H9 (cell line): ENCODE results near the gene OGG1. TPM values are rescaled to one million over a fixed set of nuclear protein-coding genes. Genes with fewer than 3 reads are reported as not detected.

Experiments used
- DNase-seq: peaks from one replicate; pipeline ENCODE4 v3.0.0-alpha.2; 2017
- H2AFZ ChIP-seq: one replicate; pipeline ENCODE4 v1.6.1; 2013; ENCODE audit warnings: mild to moderate bottlenecking, low read length, control low read depth, moderate library complexity
- H2AK5ac ChIP-seq: 2 replicates; pipeline ENCODE4 v1.6.1; 2013; ENCODE audit warnings: low read length, control low read depth, mixed read lengths; ENCODE audit not compliant: insufficient read length
- H2BK120ac ChIP-seq: one replicate; pipeline ENCODE4 v1.6.1; 2013; ENCODE audit warnings: low read depth, mild to moderate bottlenecking, low read length, control low read depth, inconsistent platforms; ENCODE audit not compliant: poor library complexity, severe bottlenecking
- H2BK12ac ChIP-seq: 2 replicates; pipeline ENCODE4 v1.6.1; 2013; ENCODE audit warnings: low read length, control low read depth, mixed read lengths, low read depth; ENCODE audit not compliant: insufficient read length
- H2BK15ac ChIP-seq: 2 replicates; pipeline ENCODE4 v1.6.1; 2013; ENCODE audit warnings: low read depth, low read length, control low read depth
- H2BK20ac ChIP-seq: one replicate; pipeline ENCODE4 v1.6.1; 2013; ENCODE audit warnings: low read depth, mild to moderate bottlenecking, low read length, control low read depth, inconsistent platforms; ENCODE audit not compliant: poor library complexity, severe bottlenecking
- H2BK5ac ChIP-seq: 2 replicates; pipeline ENCODE4 v1.6.1; 2013; ENCODE audit warnings: low read length, control low read depth, mixed read lengths; ENCODE audit not compliant: insufficient read length
- H3K14ac ChIP-seq: 2 replicates; pipeline ENCODE4 v1.6.1; 2013; ENCODE audit warnings: low read length, control low read depth; ENCODE audit not compliant: insufficient read depth
- H3K18ac ChIP-seq: 2 replicates; pipeline ENCODE4 v1.6.1; 2013; ENCODE audit warnings: low read depth, mild to moderate bottlenecking, mixed read lengths, low read length, control low read depth; ENCODE audit not compliant: insufficient read length
- H3K23ac ChIP-seq: 2 replicates; pipeline ENCODE4 v1.6.1; 2013; ENCODE audit warnings: low read length, control low read depth, mixed read lengths, low read depth; ENCODE audit not compliant: insufficient read length
- H3K23me2 ChIP-seq: 2 replicates; pipeline ENCODE4 v1.6.1; 2013; ENCODE audit warnings: low read depth, mild to moderate bottlenecking, mixed read lengths, low read length, control low read depth; ENCODE audit not compliant: insufficient read length, poor library complexity, severe bottlenecking
- H3K27ac ChIP-seq: 2 replicates; pipeline ENCODE4 v1.5.1; 2013; ENCODE audit warnings: low read length, control low read depth, mixed read lengths, low read depth; ENCODE audit not compliant: insufficient read length
- H3K27me3 ChIP-seq: 2 replicates; pipeline ENCODE4 v1.6.1; 2013; ENCODE audit warnings: low read length, control low read depth, inconsistent platforms; ENCODE audit not compliant: insufficient read depth
- H3K4ac ChIP-seq: 2 replicates; pipeline ENCODE4 v1.6.1; 2013; ENCODE audit warnings: low read depth, mild to moderate bottlenecking, control low read depth, inconsistent platforms, low read length, moderate library complexity
- H3K4me1 ChIP-seq: 2 replicates; pipeline ENCODE4 v1.6.1; 2013; ENCODE audit warnings: low read length, control low read depth, inconsistent platforms; ENCODE audit not compliant: insufficient read depth
- H3K4me2 ChIP-seq: 2 replicates; pipeline ENCODE4 v1.6.1; 2013; ENCODE audit warnings: low read length, control low read depth, mixed read lengths; ENCODE audit not compliant: insufficient read length, insufficient read depth
- H3K56ac ChIP-seq: 2 replicates; pipeline ENCODE4 v1.6.1; 2013; ENCODE audit warnings: low read depth, mild to moderate bottlenecking, mixed read lengths, low read length, control low read depth; ENCODE audit not compliant: insufficient read length
- H3K79me1 ChIP-seq: 2 replicates; pipeline ENCODE4 v1.6.1; 2013; ENCODE audit warnings: low read depth, mild to moderate bottlenecking, moderate library complexity, low read length, control low read depth, inconsistent platforms; ENCODE audit not compliant: insufficient read depth, poor library complexity, severe bottlenecking
- H3K79me2 ChIP-seq: 2 replicates; pipeline ENCODE4 v1.6.1; 2013; ENCODE audit warnings: low read length, control low read depth, inconsistent platforms; ENCODE audit not compliant: insufficient read depth
- H3K9ac ChIP-seq: 2 replicates; pipeline ENCODE4 v1.6.1; 2013; ENCODE audit warnings: low read length, control low read depth, mixed read lengths; ENCODE audit not compliant: insufficient read length; ENCODE audit errors: extremely low read depth
- H3K9me3 ChIP-seq: one replicate; pipeline ENCODE4 v1.6.1; 2013; ENCODE audit warnings: low read depth, low read length, inconsistent platforms; ENCODE audit not compliant: control insufficient read depth
- H3T11ph ChIP-seq: one replicate; pipeline ENCODE4 v1.6.1; 2013; ENCODE audit warnings: mild to moderate bottlenecking, low read length, control low read depth, inconsistent platforms
- H4K20me1 ChIP-seq: one replicate; pipeline ENCODE4 v1.6.1; 2013; ENCODE audit not compliant: control insufficient read depth, insufficient read length, insufficient read depth
- H4K5ac ChIP-seq: 2 replicates; pipeline ENCODE4 v1.6.1; 2013; ENCODE audit warnings: low read depth, mild to moderate bottlenecking, mixed read lengths, low read length, control low read depth; ENCODE audit not compliant: insufficient read length
- H4K8ac ChIP-seq: replicated peaks from 2 replicates; pipeline ENCODE4 v1.6.1; 2013; ENCODE audit warnings: low read length, control low read depth, mixed read lengths, low read depth; ENCODE audit not compliant: insufficient read length
- H4K91ac ChIP-seq: 2 replicates; pipeline ENCODE4 v1.6.1; 2013; ENCODE audit warnings: low read depth, mild to moderate bottlenecking, moderate library complexity, mixed read lengths, low read length, control low read depth; ENCODE audit not compliant: insufficient read length
- H3K27ac Mint-ChIP-seq, 3 experiments: 2 replicates in 2 of 3; 3 replicates in 1 of 3; pipeline ENCODE4 v1.8.0; 2020 to 2021; ENCODE audit warnings: mixed read lengths in 3 of 3, mild to moderate bottlenecking in 1 of 3, moderate library complexity in 1 of 3
- H3K27me3 Mint-ChIP-seq: 2 replicates; pipeline ENCODE4 v1.8.0; 2021; ENCODE audit warnings: low read depth, mild to moderate bottlenecking, moderate library complexity, mixed read lengths
- H3K36me3 Mint-ChIP-seq, 3 experiments: 2 replicates in 2 of 3; 3 replicates in 1 of 3; pipeline ENCODE4 v1.8.0; 2020 to 2021; ENCODE audit warnings: low read depth in 3 of 3, mixed read lengths in 3 of 3; ENCODE audit not compliant: insufficient read depth in 1 of 3
- H3K4me1 Mint-ChIP-seq, 2 experiments: 2 replicates each; pipeline ENCODE4 v1.8.0; 2020; ENCODE audit warnings: mixed read lengths in 2 of 2
- H3K4me3 Mint-ChIP-seq, 2 experiments: 2 replicates in 1 of 2; 3 replicates in 1 of 2; pipeline ENCODE4 v1.8.0; 2020 to 2021; ENCODE audit warnings: mild to moderate bottlenecking in 2 of 2, mixed read lengths in 2 of 2, moderate library complexity in 1 of 2
- H3K9me3 Mint-ChIP-seq, 2 experiments: 2 replicates in 1 of 2; 3 replicates in 1 of 2; pipeline ENCODE4 v1.8.0; 2020; ENCODE audit warnings: mild to moderate bottlenecking in 2 of 2, mixed read lengths in 2 of 2, moderate library complexity in 1 of 2
- WGBS: extraction: QIAGEN DNeasy Blood & Tissue Kit; methylation state at CpG from one replicate; pipeline ENCODE4 v1.1.7; 2013; ENCODE audit warnings: missing lambda C conversion rate, low lambda C conversion rate, mixed read lengths; ENCODE audit not compliant: insufficient read length; ENCODE audit errors: extremely low coverage; 5-methylcytosine and 5-hydroxymethylcytosine counted together
- total RNA-seq: library from RNA; stranded (reverse); gene quantifications from 2 replicates; pipeline ENCODE4 v1.2.1, GENCODE V29; 2021
- TF ChIP-seq, protein P1 (sequence below): fragments of 200-600 bp; sonication (generic); conservative IDR thresholded peaks from 3 replicates; pipeline ENCODE4 v1.8.0; 2021; ENCODE audit warnings: antibody characterized with exemption, mild to moderate bottlenecking

Gene OGG1
- total RNA-seq, 1 experiment from 2014 or later = 43.4 TPM

DNA sequence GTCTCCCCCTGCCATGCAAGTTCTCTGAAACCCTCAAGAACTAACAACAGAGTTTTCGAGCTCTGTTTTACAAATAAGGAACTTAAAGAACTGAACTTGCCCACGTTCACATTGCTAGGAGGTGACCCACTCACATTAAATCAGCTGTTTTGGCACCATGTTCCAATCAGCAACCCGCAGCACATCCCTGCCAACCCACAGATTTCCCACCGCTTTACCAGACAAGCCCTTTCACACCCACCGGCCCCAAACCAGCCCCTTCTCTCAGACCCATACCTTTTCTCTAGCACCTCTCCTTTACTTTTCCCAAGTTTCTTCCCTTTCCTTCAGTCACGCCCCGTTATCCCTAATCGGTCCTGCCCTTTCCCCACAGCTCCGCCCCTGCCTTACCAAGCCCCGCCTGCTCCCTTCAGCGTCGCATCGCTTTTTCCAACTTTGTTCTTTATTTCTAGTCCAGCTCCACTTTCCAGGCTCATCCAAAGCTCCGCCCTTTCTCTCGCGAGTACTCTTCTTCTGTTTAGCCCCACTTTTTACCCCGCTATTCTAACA lies 19.0 kb upstream of the OGG1 start:
- Histone ChIP-seq H3K9me3 (no peaks in the 10 kb centered on the region), H3K79me1 (peaks cover 4% of the 10 kb centered on the region), H2BK120ac (no peak overlapping the region), H2BK5ac (no peak overlapping the region), H3K23me2 (peaks cover 14% of the 10 kb centered on the region), H3K56ac (no peak overlapping the region), H2BK15ac (no peak overlapping the region), H3K27ac (no peak overlapping the region), H3K4ac (no peak overlapping the region), H3K18ac (no peak overlapping the region), H2AK5ac (no peak overlapping the region), H3K79me2 (peaks cover 13% of the 10 kb centered on the region; the same call in 1 of the 2 replicates), H4K20me1 (peaks cover 2% of the 10 kb centered on the region), H4K91ac (no peak overlapping the region), H3K9ac (peak overlapping the region; percentile 6), H3T11ph (no peak overlapping the region), H3K4me2 (peak overlapping the region; percentile 68), H2BK12ac (no peak overlapping the region), H2BK20ac (no peak overlapping the region), H3K4me1 (no peaks in the 10 kb centered on the region), H3K14ac (no peak overlapping the region), H3K27me3 (no peaks in the 10 kb centered on the region), H2AFZ (peak overlapping the region; percentile 68), H3K23ac (no peak overlapping the region), H4K5ac (no peak overlapping the region), H4K8ac (no peak overlapping the region)
- Mint-ChIP-seq H3K4me3 (peak overlapping the region; percentile 88 to 91), H3K4me1 (peaks cover 24 to 31% of the 10 kb centered on the region in 2 experiments), H3K27me3 (no peaks in the 10 kb centered on the region), H3K36me3 (peaks cover 6 to 26% (median 22%) of the 10 kb centered on the region in 3 experiments; a peak in 6 of 7 replicates), H3K27ac (peak overlapping the region; percentile 57 to 96 (median 60)), H3K9me3 (no peaks in the 10 kb centered on the region; a peak in 1 of 5 replicates)
- DNase-seq = no peak
- no CpG with 5 or more reads among the region's 17 CpGs for WGBS
- TF ChIP-seq, protein P1, sequence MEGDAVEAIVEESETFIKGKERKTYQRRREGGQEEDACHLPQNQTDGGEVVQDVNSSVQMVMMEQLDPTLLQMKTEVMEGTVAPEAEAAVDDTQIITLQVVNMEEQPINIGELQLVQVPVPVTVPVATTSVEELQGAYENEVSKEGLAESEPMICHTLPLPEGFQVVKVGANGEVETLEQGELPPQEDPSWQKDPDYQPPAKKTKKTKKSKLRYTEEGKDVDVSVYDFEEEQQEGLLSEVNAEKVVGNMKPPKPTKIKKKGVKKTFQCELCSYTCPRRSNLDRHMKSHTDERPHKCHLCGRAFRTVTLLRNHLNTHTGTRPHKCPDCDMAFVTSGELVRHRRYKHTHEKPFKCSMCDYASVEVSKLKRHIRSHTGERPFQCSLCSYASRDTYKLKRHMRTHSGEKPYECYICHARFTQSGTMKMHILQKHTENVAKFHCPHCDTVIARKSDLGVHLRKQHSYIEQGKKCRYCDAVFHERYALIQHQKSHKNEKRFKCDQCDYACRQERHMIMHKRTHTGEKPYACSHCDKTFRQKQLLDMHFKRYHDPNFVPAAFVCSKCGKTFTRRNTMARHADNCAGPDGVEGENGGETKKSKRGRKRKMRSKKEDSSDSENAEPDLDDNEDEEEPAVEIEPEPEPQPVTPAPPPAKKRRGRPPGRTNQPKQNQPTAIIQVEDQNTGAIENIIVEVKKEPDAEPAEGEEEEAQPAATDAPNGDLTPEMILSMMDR = no peak
